HG03039 (cell line): ENCODE measurements around the gene STX18.
A peak's percentile ranks its signal among the peaks of the same experiment; 100 is the strongest.
"Not testable (repeated sequence)": the region's sequence is repeated elsewhere in the genome, so short reads cannot be mapped to it uniquely, and the experiment has no call there.

Experiments used
- ATAC-seq: cut with Tn5 transposase; IDR thresholded peaks from one replicate; pipeline ENCODE4 v1.9.1; 2021; ENCODE audit warnings: mild to moderate bottlenecking, moderate library complexity; ENCODE audit not compliant: unreplicated experiment

The STX18 gene

DNA sequence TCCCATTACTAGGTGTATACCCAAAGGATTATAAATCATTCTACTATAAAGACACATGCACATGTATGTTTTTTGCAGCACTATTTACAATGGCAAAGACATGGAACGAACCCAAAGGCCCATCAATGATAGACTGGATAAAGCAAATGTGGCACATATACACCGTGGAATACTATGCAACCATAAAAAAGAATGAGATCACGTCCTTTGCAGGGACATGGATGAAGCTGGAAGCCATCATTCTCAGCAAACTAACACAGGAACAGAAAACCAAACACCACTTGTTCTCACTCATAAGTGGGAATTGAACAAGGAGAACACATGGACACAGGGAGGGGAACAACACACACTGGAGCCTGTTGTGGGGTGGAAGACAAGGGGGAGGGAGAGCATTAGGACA lies 31.2 kb downstream of the STX18 start:
- ATAC-seq: not testable (repeated sequence)

DNA sequence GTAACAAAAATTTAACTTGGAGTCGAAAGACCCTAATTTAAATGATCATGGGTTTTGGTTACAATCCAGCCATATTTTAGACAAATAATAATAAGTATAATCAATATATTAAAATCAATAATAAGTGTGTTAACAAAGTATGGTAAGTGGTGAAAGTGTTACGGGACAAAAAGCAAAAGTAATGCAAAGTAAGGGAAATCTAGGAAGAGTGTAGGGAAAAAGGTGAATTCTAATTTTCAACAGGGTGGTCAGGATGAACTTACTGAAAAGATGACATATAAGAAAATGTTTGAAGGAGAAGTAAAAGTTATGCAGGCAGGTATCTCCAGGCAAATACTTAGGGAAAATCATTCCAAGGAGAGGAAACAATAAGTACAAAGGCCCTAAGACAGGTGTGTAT lies 32.3 kb downstream of the STX18 start:
- no peak for ATAC-seq

DNA sequence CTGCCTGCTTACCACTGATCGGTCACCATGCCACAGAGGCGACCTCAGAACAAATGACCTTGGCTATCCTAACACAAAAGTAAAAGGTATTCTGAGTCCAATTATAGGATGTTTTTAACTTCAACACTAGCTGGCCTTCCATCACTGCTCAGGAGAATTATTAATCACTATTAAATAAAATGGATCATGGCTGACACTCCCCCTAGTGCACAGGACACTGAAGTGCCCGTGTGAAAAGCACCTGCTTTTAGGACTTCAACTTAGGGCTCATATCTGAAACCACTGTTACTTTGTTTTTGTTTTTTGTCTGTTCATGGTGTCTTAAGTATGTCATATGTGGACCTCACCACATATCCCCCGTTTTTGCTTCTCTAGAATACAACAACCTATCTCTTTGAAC lies 33.9 kb downstream of the STX18 start:
- ATAC-seq: no peak

DNA sequence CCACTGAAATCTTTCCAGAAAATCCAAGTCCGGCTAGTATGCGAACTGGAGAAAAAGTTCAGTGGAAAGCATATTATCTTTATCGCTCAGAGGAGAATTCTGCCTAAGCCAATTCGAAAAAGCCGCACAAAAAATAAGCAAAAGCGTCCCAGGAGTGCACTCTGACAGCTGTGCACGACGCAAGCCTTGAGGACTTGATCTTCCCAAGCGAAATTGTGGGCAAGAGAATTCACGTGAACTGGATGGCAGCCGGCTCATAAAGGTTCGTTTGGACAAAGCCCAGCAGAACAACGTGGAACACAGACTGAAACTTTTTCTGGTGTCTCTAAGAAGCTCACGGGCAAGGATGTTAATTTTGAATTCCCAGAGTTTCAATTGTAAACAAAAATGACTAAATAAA lies 34.4 kb downstream of the STX18 start:
- no peak for ATAC-seq

DNA sequence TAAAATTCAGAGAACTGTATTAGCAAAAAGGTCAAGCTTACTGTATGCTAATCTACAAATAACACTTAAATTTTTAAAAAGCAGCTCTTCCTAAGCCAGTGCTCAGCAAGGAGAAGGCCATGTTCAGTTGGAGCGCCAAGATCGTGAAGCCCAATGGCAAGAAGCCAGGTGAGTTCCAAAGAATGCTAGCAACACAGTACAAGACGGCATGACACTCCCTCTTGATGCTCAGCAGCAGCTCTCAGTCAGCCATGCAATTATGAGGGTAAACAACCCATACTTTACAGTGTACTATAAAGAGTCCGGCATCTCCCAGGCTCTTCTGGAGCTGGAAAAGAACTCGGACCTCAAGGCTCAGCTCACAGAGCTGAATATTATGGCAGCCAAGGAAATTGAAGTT lies 34.9 kb downstream of the STX18 start:
- no peak for ATAC-seq

DNA sequence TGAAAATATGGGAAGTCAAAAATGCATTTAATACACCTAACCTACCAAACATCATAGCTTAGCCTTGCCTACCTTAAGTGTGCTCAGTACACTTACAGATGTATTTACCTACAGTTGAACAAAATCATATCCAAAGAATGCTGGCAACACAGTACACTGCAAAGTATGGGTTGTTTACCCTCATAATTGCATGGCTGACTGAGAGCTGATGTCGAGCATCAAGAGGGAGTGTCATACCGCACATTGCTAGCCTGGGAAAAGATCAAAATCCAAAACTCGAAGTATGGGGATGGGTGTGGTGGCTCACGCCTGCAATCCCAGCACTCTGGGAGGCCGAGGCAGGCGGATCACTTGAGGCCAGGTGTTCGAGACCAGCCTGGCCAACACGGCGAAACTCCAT lies 36.6 kb downstream of the STX18 start:
- not testable (repeated sequence) for ATAC-seq

DNA sequence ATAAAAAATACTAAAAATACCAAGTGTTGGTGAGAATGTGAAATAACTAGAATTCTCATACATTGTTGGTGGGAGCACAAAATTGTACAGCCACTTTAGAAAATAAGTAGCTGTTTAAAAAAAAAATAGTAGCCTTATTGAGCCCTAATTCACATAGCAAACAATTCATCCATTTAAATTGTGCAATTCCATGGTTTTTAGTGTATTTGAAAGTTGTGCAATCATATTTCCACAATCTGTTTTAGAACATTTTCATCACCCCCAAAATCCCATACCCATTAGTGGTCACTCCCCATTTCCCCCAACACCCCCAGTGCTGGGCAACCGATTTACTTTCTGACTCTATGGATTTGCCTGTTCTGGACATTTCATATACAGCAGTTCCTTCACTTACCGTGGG lies 37.1 kb downstream of the STX18 start:
- ATAC-seq: no peak

DNA sequence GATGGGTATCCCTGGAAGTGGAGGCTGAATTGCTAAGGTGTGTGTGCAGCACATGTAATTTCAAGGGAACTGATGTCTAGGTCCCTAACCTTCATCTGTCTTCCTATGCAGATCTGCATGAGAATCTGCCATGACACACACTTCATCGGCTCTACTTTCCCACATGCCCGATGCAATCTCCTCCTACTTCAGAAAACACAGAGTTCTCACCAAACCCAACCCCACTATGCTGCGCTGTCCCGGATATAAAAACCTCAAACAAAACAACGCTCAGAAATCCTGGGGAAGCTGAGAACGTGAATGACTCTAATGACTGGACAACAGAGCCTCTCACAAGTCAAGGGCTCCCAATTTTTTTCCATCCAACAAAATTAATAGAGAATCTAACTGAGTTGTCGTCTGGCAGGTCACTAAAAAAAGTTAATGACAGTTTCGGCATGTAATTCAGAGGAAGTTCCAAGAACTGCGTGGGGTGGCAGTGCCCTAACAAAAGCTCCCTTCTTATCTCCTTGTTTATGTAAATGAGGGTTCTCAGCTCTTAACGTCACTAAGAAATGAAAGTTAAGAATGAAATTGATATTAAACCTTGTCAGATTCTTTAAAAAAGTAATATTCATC lies 39.0 kb downstream of the STX18 start:
- no peak for ATAC-seq

DNA sequence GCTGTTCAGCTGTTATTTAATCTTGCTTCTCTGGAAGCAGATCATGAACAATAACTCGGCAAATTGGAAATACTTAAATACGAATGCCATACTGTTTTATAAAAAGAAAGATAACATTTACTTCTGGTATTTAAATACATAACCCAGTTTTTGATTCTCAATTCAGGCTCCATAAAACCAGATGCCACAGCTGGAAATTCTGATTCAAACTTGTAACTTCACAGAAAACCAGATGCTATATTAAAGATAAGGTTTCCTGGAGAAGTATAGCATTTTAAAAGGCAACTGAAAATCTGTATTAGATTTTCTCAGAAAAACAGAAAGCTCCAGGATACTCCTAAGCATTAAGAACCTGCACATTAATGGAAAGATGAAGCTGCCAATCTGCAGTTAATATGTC lies 40.2 kb downstream of the STX18 start:
- ATAC-seq: no peak

DNA sequence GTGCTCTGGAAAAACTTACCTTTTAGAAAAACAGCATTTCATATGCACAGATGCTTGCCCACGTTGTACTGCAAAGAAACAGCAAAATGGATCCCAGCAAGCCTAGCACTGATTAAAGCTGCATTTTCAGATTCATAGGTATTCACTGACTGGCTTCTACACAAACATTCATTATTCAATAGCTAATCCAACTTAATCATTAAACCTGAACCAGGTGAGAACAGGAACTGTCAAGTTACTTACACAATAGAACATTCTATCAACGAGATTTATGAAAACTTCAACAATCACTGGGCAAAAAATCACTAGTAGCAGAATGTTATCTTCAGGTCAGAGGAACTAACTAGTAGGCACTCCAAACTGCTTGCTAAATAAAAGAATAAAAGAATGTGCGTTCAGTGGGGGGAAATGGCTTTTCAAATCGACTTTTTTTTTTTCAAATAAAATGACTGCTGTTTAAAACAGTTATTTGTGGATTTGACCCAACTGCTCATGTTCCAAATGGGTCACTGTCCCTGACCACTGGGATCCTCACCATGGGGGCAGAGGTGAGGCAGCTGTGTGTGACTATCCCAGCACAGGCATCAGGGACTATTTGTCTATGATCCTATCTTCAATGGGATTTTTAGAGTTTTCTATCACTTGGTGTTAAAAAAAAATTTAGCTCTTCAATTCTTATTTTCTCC lies 42.3 kb downstream of the STX18 start:
- no peak for ATAC-seq

DNA sequence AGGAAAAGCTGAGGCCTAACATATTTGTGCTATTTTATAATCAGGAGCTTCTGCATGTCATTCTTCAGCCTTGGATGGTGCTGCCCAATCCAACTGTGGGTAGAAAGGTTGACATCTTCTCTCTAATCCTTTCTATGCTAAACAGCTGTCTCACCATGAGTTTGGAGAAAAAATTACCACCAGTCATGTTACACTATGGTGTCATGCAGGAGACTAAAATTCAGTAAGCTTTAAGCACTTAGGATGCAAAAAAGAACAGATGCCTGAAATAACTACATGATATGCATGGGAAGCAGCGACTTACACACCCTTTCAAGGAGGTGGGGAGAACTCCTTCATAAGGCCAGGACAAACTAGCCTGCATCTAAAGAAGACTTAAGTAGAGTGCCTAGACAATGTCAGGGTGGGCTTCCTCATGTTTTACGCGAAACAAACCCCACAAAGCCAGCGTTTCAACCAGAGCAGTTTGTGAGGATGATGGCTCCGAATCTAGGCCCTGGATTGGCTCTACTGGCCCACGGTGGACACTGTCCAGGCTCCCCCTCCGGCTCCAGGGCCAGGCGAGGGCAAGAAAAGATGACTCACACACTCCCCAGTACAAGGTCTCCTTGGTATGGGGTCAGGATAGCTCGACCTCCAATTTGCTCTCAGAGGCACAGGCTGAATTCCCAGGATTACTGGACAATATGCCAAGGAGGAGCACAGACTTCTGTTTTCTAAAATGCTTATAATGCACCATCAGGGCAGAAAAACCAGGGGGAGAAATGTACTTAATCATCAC lies 45.1 kb downstream of the STX18 start:
- ATAC-seq: no peak

DNA sequence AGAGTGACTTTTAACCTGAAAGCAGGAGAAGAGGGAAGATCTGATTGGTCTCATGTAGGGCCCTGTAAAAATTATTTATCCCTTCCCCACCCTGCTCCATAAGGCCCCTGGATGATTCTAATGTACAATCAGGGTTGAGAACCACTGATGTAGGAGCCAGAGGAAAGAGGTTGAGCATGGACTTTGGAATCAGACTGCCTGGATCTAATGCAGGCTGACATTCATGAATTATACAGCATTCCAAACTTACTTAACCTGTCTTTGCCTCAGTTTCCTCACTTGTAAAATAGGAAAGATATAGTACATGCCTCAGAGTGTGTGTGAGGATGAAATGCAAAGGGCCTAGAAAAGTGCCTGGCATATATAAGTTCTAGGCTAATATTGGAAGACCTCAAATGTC lies 47.0 kb downstream of the STX18 start:
- no peak for ATAC-seq

DNA sequence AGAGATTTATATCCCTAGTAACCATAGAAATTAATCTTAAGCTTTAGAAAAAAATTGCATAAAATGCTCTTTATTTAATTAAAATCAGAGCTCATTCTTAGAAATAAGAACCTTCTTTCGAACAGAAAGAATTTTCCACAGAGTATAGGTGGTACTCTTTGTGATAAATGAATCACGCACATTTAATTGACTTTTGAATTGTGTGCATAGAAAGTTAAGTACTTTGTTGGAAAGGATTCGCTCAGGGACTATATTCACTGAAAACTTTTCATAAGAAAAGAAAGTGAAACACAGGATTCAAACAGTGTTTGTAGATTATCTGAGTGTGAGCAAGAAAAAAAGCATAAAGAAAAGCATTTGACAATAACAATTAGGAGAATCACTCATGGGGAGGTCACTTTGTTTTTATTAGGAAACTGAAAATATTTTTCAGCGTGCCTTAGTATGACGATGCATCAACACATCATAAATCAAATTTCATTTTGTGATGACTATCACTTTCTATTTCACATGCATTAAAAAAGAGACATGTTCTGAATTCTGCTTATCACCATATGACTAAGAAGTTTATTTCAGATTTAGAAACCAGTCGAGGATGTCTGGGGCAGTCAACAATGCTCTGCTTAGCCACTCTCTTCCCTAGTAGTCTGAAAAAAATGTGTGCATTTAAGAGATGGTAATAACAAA lies 49.5 kb downstream of the STX18 start:
- ATAC-seq: peak; percentile 37

DNA sequence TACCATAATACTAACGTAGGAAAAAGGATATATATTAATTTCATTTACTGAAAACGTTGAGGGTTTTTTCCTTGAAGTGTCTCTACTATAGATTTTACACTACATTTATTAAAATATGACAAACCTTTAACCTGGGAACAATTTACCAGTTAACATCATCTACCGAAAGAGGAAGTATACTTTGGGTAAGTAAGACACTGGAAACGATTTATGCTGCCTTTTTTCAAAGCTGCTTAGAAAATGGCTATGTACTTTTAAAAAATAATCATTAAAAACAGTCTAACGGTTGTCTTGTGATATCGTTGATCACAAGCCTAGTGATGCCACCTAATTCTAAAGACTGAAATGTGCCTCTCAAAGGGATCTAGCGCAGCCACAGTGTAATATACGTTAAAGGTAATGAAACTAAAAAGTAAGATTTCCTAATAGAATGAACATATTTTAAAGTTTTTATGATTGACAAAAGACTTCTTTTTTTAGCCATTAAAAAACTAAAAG lies 50.4 kb downstream of the STX18 start:
- no peak for ATAC-seq

DNA sequence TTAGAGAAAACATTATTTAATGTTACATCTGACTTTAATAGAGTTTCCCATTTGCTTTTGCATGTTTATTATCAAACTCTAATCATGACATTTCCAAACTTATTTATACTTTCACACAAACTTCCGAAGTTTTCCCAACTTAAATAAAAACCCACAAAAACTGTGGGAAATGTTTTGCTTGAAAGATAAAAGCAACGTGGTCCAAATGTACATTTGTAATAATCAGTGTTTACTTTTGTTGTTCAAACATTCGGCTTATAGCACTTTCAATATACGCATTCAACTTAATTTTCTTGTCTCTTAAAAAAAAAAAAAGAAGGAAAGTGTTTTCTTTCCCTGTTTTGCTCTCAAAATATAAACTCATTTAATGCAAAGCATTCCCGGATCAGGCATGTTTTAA lies 51.0 kb downstream of the STX18 start:
- no peak for ATAC-seq

DNA sequence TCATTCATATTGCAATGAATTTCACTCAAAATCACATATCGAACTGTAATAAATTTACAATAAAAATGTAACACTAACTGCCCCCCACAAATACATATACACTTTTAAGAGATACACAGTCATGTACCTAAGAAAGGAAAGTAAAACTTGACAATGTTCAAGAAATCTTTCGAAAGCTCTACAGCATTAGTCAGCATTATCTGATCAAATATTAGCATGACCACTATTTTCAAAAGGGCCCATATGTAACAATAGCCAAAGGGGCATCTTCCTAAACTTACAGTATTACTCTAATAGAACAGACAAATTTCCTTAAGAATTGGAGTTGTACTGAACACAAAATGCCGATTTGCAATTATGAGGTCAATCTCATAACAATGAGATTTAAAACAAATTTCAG lies 51.8 kb downstream of the STX18 start:
- no peak for ATAC-seq

DNA sequence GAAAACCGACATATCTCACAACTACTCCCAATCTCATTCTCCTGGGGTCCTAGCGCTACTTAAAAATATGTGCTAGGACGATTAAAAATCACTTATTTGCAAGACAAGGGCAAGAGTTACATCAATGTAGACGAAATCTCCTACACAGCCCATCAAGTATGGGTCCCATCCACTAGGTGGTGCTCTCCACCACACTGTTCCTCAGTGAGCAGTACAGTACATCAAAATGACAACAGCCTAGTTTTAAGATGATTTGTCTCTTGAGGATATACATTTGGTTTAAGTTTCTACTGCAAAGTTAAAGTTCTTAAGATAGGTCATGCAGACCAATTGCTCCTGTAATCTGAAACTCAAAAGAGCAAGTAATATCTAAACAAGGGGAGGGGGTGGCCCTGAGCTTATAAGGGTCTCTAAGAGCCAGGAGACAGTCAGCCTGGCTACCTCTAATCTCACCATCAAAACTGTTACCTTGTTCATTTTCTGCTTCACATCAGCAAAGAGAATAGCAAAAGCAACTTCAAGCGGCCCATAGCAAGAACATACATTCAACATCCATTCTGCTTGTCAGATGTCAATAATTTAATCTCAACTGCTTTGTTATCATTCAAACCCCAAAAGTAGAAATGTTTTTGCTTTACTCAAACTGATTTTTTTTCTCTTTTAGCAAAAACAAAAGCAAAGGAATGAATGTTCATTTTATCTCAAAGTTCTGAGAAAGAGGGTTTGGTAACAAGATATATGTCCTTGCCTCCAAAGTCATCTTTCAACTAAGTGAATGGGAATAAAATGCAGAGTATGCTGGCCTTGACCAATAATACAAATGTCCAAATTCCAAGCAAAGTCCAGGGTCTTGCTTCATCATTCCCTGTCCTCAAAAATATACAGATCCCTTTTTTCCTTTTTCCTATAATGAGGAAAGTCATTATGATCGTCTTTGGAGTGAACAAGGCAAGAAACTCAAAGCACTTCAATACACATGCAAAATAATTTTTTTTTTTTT lies 53.1 kb downstream of the STX18 start:
- peak; percentile 79 for ATAC-seq

DNA sequence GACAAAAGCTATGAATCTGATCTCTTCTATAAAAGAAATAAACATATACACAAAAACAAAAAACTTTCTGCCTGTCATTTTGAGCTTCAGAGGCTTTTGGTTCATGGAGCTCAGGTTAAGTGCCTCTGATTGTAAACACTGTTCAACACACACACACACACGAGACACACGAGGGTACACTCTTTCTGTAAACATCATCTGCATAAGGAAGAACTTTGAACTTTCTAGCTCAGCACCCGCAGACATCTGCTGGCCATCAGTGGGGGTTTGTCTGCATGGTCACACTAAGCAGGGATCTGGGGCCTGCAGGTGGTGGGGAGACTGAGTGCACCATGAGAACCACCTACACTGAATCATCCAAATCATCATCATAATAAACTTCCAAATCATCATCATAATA lies 54.9 kb downstream of the STX18 start:
- no peak for ATAC-seq

DNA sequence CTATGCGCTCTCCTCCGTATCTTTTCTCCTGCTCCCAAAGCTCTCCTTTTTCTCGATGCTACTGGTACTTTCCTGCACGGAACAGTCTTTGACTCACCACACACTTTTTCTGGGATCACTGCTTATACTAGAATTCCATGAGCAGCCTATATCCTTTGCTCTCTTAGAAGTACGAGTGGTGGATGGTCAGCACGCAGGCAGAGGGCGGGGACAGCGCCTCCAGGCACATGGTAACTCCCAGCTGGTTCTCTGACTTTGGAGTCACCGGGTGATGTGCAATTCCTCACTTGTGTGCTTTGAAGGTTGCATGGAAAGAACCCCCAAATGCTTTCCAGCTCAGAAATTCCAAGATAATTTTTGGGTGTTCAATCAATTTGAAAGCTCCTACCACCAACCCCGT lies 56.0 kb downstream of the STX18 start:
- ATAC-seq: no peak

DNA sequence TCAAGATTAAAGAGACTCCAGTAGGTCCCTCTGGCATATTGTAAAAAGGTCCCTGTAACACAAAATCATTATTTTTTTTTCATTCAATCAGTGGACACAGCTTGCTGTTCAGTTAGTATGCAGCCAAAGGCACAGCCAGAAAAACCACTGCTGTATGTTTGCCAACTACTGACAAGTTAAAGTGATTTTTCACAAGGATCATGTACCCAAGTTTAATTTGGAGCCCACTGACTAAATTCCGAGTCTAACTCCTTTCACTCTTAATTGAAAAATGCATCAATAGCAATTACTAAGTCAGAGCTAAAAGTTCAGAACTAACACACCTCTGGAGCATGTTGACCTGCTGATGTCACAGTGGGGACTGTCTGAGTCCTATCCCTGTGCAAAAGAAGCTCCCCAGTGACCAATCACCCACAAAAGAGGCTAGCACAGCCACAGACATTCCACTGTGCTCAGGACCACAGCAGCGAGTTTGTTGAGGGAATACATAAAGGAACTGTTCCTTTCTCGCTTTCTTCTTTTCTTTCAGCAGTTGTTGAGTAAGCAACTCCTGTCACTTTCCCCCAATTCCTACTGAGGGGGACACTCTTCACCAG lies 60.4 kb downstream of the STX18 start:
- no peak for ATAC-seq
